Thyroid gland (tissue), 4 donors: ENCODE results near the gene UTS2R.

Source experiments
- CTCF ChIP-seq, 6 experiments: fragments of 200-600 bp in 3 of 6; fragments of 450-650 bp in 3 of 6; sonication (generic) in 3 of 6; IDR thresholded peaks; one replicate each; pipeline ENCODE4 v1.5.1; 2016 to 2019; ENCODE audit warnings: antibody characterized with exemption in 6 of 6, mild to moderate bottlenecking in 2 of 6, inconsistent platforms in 1 of 6, moderate library complexity in 1 of 6
- POLR2A ChIP-seq, 2 donors: fragments of 450-650 bp; IDR thresholded peaks; one replicate each; pipeline ENCODE4 v1.6.1; 2017; ENCODE audit warnings: antibody characterized with exemption in 2 of 2, mild to moderate bottlenecking in 2 of 2, moderate library complexity in 1 of 2

- no peak for TF ChIP-seq CTCF (IDR thresholded peaks at IDR 0.05)
- no peak for TF ChIP-seq POLR2A (IDR thresholded peaks at IDR 0.05)
Measured at GRCh38 chr17:82377924-82378740, 6.6 kb downstream of the UTS2R start.
